Fibroblast of lung (primary cell): ENCODE results near the gene SDS.

Source experiments
- EZH2 ChIP-seq: IDR thresholded peaks from 2 replicates; pipeline ENCODE4 v1.5.1; 2012; ENCODE audit warnings: low read length, control low read depth, mild to moderate bottlenecking; ENCODE audit errors: missing control alignments
- TF ChIP-seq, protein P1 (sequence below), 2 donors: IDR thresholded peaks in 1 of 2; conservative IDR thresholded peaks in 1 of 2; 1 replicate in 1 of 2; 2 replicates in 1 of 2; pipeline ENCODE4 v1.5.1; 2011 to 2012; ENCODE audit warnings: low read length in 2 of 2, control low read depth in 1 of 2, inconsistent platforms in 1 of 2, low read depth in 1 of 2, mild to moderate bottlenecking in 1 of 2

DNA sequence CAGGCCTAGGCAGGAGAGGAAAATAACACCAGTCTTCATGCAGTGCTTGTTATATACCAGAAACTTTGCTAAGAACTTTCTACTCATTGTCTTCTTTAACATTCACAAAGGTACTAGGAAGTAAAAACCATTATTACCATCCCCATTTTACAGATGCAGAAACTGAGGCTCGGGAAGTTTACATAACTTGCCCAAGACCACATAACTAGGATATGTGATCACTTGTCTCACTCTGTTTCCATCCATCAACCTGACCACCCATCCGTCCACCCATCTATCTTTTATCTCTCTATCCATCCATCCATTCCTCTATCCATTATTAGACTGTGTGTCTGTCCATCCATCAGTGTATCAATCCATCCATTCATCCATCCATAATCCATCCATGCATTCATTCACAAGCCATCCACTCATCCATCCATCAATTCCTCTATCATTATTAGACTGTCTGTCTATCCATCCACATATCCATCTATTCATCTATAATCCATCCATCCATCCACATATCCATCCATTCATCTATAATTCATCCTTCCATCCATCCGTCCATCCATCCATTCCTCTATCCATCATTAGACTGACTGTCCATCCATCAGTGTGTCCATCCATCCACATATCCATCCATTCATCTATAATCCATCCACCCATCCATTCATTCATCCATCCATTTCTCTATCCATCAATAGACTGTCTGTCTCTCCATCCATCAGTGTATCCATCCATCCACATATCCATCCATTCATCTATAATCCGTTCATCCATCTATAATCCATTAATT lies 35.0 kb upstream of the SDS start:
- TF ChIP-seq, protein P1, sequence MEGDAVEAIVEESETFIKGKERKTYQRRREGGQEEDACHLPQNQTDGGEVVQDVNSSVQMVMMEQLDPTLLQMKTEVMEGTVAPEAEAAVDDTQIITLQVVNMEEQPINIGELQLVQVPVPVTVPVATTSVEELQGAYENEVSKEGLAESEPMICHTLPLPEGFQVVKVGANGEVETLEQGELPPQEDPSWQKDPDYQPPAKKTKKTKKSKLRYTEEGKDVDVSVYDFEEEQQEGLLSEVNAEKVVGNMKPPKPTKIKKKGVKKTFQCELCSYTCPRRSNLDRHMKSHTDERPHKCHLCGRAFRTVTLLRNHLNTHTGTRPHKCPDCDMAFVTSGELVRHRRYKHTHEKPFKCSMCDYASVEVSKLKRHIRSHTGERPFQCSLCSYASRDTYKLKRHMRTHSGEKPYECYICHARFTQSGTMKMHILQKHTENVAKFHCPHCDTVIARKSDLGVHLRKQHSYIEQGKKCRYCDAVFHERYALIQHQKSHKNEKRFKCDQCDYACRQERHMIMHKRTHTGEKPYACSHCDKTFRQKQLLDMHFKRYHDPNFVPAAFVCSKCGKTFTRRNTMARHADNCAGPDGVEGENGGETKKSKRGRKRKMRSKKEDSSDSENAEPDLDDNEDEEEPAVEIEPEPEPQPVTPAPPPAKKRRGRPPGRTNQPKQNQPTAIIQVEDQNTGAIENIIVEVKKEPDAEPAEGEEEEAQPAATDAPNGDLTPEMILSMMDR (conservative IDR thresholded peaks at IDR 0.05 in 1 of 2, IDR thresholded peaks at IDR 0.05 in 1 of 2; ENCODE audit: low read depth in 1 of 2, low read length in 2 of 2): no peak
- no peak for TF ChIP-seq EZH2
